GM19193 (cell line): ENCODE data around the gene PPP1R12B.

ENCODE experiments used
- POLR2A ChIP-seq: IDR thresholded peaks from 4 replicates; pipeline ENCODE4 v1.6.1; 2011; ENCODE audit not compliant: insufficient read depth, insufficient read length; ENCODE audit errors: extremely low read depth

The PPP1R12B gene

GRCh38 chr1:202631076-202631923 is 282.8 kb downstream of the PPP1R12B start:
- TF ChIP-seq POLR2A: no peak

GRCh38 chr1:202632241-202632640 is 283.7 kb downstream of the PPP1R12B start:
- no peak for TF ChIP-seq POLR2A

- TF ChIP-seq POLR2A: no peak
Measured at GRCh38 chr1:202638019-202638700, 289.7 kb downstream of the PPP1R12B start.

- no peak for TF ChIP-seq POLR2A
Measured at GRCh38 chr1:202639500-202639899, 291.0 kb downstream of the PPP1R12B start.

GRCh38 chr1:202642212-202642611 is 293.7 kb downstream of the PPP1R12B start:
- no peak for TF ChIP-seq POLR2A
